SK-N-SH (cell line): ENCODE measurements around the gene TMEM131L.

ENCODE experiments used
- CHD2 ChIP-seq: fragments of 150-350 bp; IDR thresholded peaks from 2 replicates; pipeline ENCODE4 v1.6.1; 2018; ENCODE audit warnings: low read length; ENCODE audit not compliant: partially characterized antibody
- TF ChIP-seq, protein P1 (sequence below): fragments of 200-600 bp; sonication (generic); IDR thresholded peaks from 2 replicates; pipeline ENCODE4 v1.6.1; 2017; ENCODE audit warnings: antibody characterized with exemption, mild to moderate bottlenecking, moderate library complexity

DNA sequence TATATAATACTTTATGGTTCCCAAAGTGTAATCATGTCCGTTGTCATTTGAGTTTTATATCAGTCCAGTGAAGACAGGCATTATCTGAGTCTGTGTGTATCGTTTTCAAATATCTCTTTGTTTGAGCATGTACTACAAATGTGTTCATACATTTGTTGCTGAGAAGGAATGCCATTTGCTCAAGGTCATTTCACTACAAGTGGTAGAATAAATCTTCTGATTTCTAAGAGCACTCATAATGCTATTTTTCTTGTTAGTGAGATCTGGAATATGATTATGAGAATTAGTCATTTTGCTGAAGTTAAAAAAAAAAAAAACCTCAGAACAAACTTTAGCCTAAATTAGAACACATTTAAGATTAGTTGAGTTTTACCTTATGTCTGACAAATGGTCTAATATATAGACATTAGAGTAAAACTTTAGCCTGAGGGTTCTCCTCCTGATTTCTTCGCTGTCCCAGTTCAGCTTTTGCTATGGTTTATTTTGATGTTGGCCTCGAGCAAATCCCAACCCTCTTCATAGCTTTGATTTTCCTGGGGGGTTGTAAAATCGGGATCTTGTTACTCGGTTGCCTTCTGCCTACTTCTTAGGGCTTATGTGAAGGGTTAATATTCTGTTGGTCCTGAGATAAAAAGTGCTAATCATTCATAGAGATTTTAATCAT is 87.1 kb downstream of the TMEM131L start:
- TF ChIP-seq, protein P1, sequence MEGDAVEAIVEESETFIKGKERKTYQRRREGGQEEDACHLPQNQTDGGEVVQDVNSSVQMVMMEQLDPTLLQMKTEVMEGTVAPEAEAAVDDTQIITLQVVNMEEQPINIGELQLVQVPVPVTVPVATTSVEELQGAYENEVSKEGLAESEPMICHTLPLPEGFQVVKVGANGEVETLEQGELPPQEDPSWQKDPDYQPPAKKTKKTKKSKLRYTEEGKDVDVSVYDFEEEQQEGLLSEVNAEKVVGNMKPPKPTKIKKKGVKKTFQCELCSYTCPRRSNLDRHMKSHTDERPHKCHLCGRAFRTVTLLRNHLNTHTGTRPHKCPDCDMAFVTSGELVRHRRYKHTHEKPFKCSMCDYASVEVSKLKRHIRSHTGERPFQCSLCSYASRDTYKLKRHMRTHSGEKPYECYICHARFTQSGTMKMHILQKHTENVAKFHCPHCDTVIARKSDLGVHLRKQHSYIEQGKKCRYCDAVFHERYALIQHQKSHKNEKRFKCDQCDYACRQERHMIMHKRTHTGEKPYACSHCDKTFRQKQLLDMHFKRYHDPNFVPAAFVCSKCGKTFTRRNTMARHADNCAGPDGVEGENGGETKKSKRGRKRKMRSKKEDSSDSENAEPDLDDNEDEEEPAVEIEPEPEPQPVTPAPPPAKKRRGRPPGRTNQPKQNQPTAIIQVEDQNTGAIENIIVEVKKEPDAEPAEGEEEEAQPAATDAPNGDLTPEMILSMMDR: no peak
- TF ChIP-seq CHD2: no peak
